HG02884 (cell line): Measurements from ENCODE around the gene INSIG2.

Experiments used
- ATAC-seq: cut with Tn5 transposase; IDR thresholded peaks from one replicate; pipeline ENCODE4 v1.9.1; 2021; ENCODE audit warnings: mild to moderate bottlenecking, moderate library complexity; ENCODE audit not compliant: unreplicated experiment

Gene INSIG2

GRCh38 chr2:118097657-118098056 lies 9.4 kb downstream of the INSIG2 start:
- no peak for ATAC-seq

GRCh38 chr2:118098307-118099030 lies 10.2 kb downstream of the INSIG2 start:
- no peak for ATAC-seq

- no peak for ATAC-seq
Measured at GRCh38 chr2:118102433-118103082, 14.3 kb downstream of the INSIG2 start.

GRCh38 chr2:118103951-118104940 lies 16.0 kb downstream of the INSIG2 start:
- ATAC-seq, result peak; percentile 98

- no peak for ATAC-seq
Measured at GRCh38 chr2:118105497-118105896, 17.2 kb downstream of the INSIG2 start.

GRCh38 chr2:118106926-118107325 lies 18.7 kb downstream of the INSIG2 start:
- no peak for ATAC-seq

- no peak for ATAC-seq
Measured at GRCh38 chr2:118110310-118110709, 22.0 kb downstream of the INSIG2 start.

- ATAC-seq, result no peak
Measured at GRCh38 chr2:118110991-118111390, 22.7 kb downstream of the INSIG2 start.

- no peak for ATAC-seq
Measured at GRCh38 chr2:118112771-118113334, 24.6 kb downstream of the INSIG2 start.

GRCh38 chr2:118114863-118115262 lies 26.6 kb downstream of the INSIG2 start:
- no peak for ATAC-seq

GRCh38 chr2:118115761-118116160 lies 27.5 kb downstream of the INSIG2 start:
- ATAC-seq, result no peak

GRCh38 chr2:118118479-118118878 lies 30.2 kb downstream of the INSIG2 start:
- no peak for ATAC-seq

- ATAC-seq, result no peak
Measured at GRCh38 chr2:118119158-118119727, 31.0 kb downstream of the INSIG2 start.

GRCh38 chr2:118119761-118120400 lies 31.6 kb downstream of the INSIG2 start:
- no peak for ATAC-seq

- ATAC-seq, result no peak
Measured at GRCh38 chr2:118120401-118120780, 32.1 kb downstream of the INSIG2 start.

- no peak for ATAC-seq
Measured at GRCh38 chr2:118121101-118121500, 32.8 kb downstream of the INSIG2 start.

GRCh38 chr2:118121986-118122524 lies 33.8 kb downstream of the INSIG2 start:
- ATAC-seq, result no peak

- peak; percentile 84 for ATAC-seq
Measured at GRCh38 chr2:118122594-118123281, 34.5 kb downstream of the INSIG2 start.

GRCh38 chr2:118123561-118124232 lies 35.4 kb downstream of the INSIG2 start:
- no peak for ATAC-seq
